H9 (cell line): Measurements from ENCODE around the gene MSI2. TPM values are rescaled to one million over a fixed set of nuclear protein-coding genes. Genes with fewer than 3 reads are reported as not detected.

Source experiments
- DNase-seq: peaks from one replicate; pipeline ENCODE4 v3.0.0-alpha.2; 2017
- H2AFZ ChIP-seq: one replicate; pipeline ENCODE4 v1.6.1; 2013; ENCODE audit warnings: mild to moderate bottlenecking, low read length, control low read depth, moderate library complexity
- H2AK5ac ChIP-seq: 2 replicates; pipeline ENCODE4 v1.6.1; 2013; ENCODE audit warnings: low read length, control low read depth, mixed read lengths; ENCODE audit not compliant: insufficient read length
- H2BK120ac ChIP-seq: one replicate; pipeline ENCODE4 v1.6.1; 2013; ENCODE audit warnings: low read depth, mild to moderate bottlenecking, low read length, control low read depth, inconsistent platforms; ENCODE audit not compliant: poor library complexity, severe bottlenecking
- H2BK12ac ChIP-seq: 2 replicates; pipeline ENCODE4 v1.6.1; 2013; ENCODE audit warnings: low read length, control low read depth, mixed read lengths, low read depth; ENCODE audit not compliant: insufficient read length
- H2BK15ac ChIP-seq: 2 replicates; pipeline ENCODE4 v1.6.1; 2013; ENCODE audit warnings: low read depth, low read length, control low read depth
- H2BK20ac ChIP-seq: one replicate; pipeline ENCODE4 v1.6.1; 2013; ENCODE audit warnings: low read depth, mild to moderate bottlenecking, low read length, control low read depth, inconsistent platforms; ENCODE audit not compliant: poor library complexity, severe bottlenecking
- H2BK5ac ChIP-seq: 2 replicates; pipeline ENCODE4 v1.6.1; 2013; ENCODE audit warnings: low read length, control low read depth, mixed read lengths; ENCODE audit not compliant: insufficient read length
- H3K14ac ChIP-seq: 2 replicates; pipeline ENCODE4 v1.6.1; 2013; ENCODE audit warnings: low read length, control low read depth; ENCODE audit not compliant: insufficient read depth
- H3K18ac ChIP-seq: 2 replicates; pipeline ENCODE4 v1.6.1; 2013; ENCODE audit warnings: low read depth, mild to moderate bottlenecking, mixed read lengths, low read length, control low read depth; ENCODE audit not compliant: insufficient read length
- H3K23ac ChIP-seq: 2 replicates; pipeline ENCODE4 v1.6.1; 2013; ENCODE audit warnings: low read length, control low read depth, mixed read lengths, low read depth; ENCODE audit not compliant: insufficient read length
- H3K23me2 ChIP-seq: 2 replicates; pipeline ENCODE4 v1.6.1; 2013; ENCODE audit warnings: low read depth, mild to moderate bottlenecking, mixed read lengths, low read length, control low read depth; ENCODE audit not compliant: insufficient read length, poor library complexity, severe bottlenecking
- H3K27ac ChIP-seq: 2 replicates; pipeline ENCODE4 v1.5.1; 2013; ENCODE audit warnings: low read length, control low read depth, mixed read lengths, low read depth; ENCODE audit not compliant: insufficient read length
- H3K27me3 ChIP-seq: 2 replicates; pipeline ENCODE4 v1.6.1; 2013; ENCODE audit warnings: low read length, control low read depth, inconsistent platforms; ENCODE audit not compliant: insufficient read depth
- H3K4ac ChIP-seq: 2 replicates; pipeline ENCODE4 v1.6.1; 2013; ENCODE audit warnings: low read depth, mild to moderate bottlenecking, control low read depth, inconsistent platforms, low read length, moderate library complexity
- H3K4me1 ChIP-seq: 2 replicates; pipeline ENCODE4 v1.6.1; 2013; ENCODE audit warnings: low read length, control low read depth, inconsistent platforms; ENCODE audit not compliant: insufficient read depth
- H3K4me2 ChIP-seq: 2 replicates; pipeline ENCODE4 v1.6.1; 2013; ENCODE audit warnings: low read length, control low read depth, mixed read lengths; ENCODE audit not compliant: insufficient read length, insufficient read depth
- H3K56ac ChIP-seq: 2 replicates; pipeline ENCODE4 v1.6.1; 2013; ENCODE audit warnings: low read depth, mild to moderate bottlenecking, mixed read lengths, low read length, control low read depth; ENCODE audit not compliant: insufficient read length
- H3K79me1 ChIP-seq: 2 replicates; pipeline ENCODE4 v1.6.1; 2013; ENCODE audit warnings: low read depth, mild to moderate bottlenecking, moderate library complexity, low read length, control low read depth, inconsistent platforms; ENCODE audit not compliant: insufficient read depth, poor library complexity, severe bottlenecking
- H3K79me2 ChIP-seq: 2 replicates; pipeline ENCODE4 v1.6.1; 2013; ENCODE audit warnings: low read length, control low read depth, inconsistent platforms; ENCODE audit not compliant: insufficient read depth
- H3K9ac ChIP-seq: 2 replicates; pipeline ENCODE4 v1.6.1; 2013; ENCODE audit warnings: low read length, control low read depth, mixed read lengths; ENCODE audit not compliant: insufficient read length; ENCODE audit errors: extremely low read depth
- H3K9me3 ChIP-seq: one replicate; pipeline ENCODE4 v1.6.1; 2013; ENCODE audit warnings: low read depth, low read length, inconsistent platforms; ENCODE audit not compliant: control insufficient read depth
- H3T11ph ChIP-seq: one replicate; pipeline ENCODE4 v1.6.1; 2013; ENCODE audit warnings: mild to moderate bottlenecking, low read length, control low read depth, inconsistent platforms
- H4K20me1 ChIP-seq: one replicate; pipeline ENCODE4 v1.6.1; 2013; ENCODE audit not compliant: control insufficient read depth, insufficient read length, insufficient read depth
- H4K5ac ChIP-seq: 2 replicates; pipeline ENCODE4 v1.6.1; 2013; ENCODE audit warnings: low read depth, mild to moderate bottlenecking, mixed read lengths, low read length, control low read depth; ENCODE audit not compliant: insufficient read length
- H4K8ac ChIP-seq: replicated peaks from 2 replicates; pipeline ENCODE4 v1.6.1; 2013; ENCODE audit warnings: low read length, control low read depth, mixed read lengths, low read depth; ENCODE audit not compliant: insufficient read length
- H4K91ac ChIP-seq: 2 replicates; pipeline ENCODE4 v1.6.1; 2013; ENCODE audit warnings: low read depth, mild to moderate bottlenecking, moderate library complexity, mixed read lengths, low read length, control low read depth; ENCODE audit not compliant: insufficient read length
- H3K27ac Mint-ChIP-seq, 3 experiments: 2 replicates in 2 of 3; 3 replicates in 1 of 3; pipeline ENCODE4 v1.8.0; 2020 to 2021; ENCODE audit warnings: mixed read lengths in 3 of 3, mild to moderate bottlenecking in 1 of 3, moderate library complexity in 1 of 3
- H3K27me3 Mint-ChIP-seq: 2 replicates; pipeline ENCODE4 v1.8.0; 2021; ENCODE audit warnings: low read depth, mild to moderate bottlenecking, moderate library complexity, mixed read lengths
- H3K36me3 Mint-ChIP-seq, 3 experiments: 2 replicates in 2 of 3; 3 replicates in 1 of 3; pipeline ENCODE4 v1.8.0; 2020 to 2021; ENCODE audit warnings: low read depth in 3 of 3, mixed read lengths in 3 of 3; ENCODE audit not compliant: insufficient read depth in 1 of 3
- H3K4me1 Mint-ChIP-seq, 2 experiments: 2 replicates each; pipeline ENCODE4 v1.8.0; 2020; ENCODE audit warnings: mixed read lengths in 2 of 2
- H3K4me3 Mint-ChIP-seq, 2 experiments: 2 replicates in 1 of 2; 3 replicates in 1 of 2; pipeline ENCODE4 v1.8.0; 2020 to 2021; ENCODE audit warnings: mild to moderate bottlenecking in 2 of 2, mixed read lengths in 2 of 2, moderate library complexity in 1 of 2
- H3K9me3 Mint-ChIP-seq, 2 experiments: 2 replicates in 1 of 2; 3 replicates in 1 of 2; pipeline ENCODE4 v1.8.0; 2020; ENCODE audit warnings: mild to moderate bottlenecking in 2 of 2, mixed read lengths in 2 of 2, moderate library complexity in 1 of 2
- CTCF ChIP-seq: fragments of 200-600 bp; sonication (generic); conservative IDR thresholded peaks from 3 replicates; pipeline ENCODE4 v1.8.0; 2021; ENCODE audit warnings: antibody characterized with exemption, mild to moderate bottlenecking
- WGBS: extraction: QIAGEN DNeasy Blood & Tissue Kit; methylation state at CpG from one replicate; pipeline ENCODE4 v1.1.7; 2013; ENCODE audit warnings: missing lambda C conversion rate, low lambda C conversion rate, mixed read lengths; ENCODE audit not compliant: insufficient read length; ENCODE audit errors: extremely low coverage; 5-methylcytosine and 5-hydroxymethylcytosine counted together
- total RNA-seq: library from RNA; stranded (reverse); gene quantifications from 2 replicates; pipeline ENCODE4 v1.2.1, GENCODE V29; 2021

MSI2 gene
- total RNA-seq, 1 experiment from 2014 or later: 98.5 TPM

DNA sequence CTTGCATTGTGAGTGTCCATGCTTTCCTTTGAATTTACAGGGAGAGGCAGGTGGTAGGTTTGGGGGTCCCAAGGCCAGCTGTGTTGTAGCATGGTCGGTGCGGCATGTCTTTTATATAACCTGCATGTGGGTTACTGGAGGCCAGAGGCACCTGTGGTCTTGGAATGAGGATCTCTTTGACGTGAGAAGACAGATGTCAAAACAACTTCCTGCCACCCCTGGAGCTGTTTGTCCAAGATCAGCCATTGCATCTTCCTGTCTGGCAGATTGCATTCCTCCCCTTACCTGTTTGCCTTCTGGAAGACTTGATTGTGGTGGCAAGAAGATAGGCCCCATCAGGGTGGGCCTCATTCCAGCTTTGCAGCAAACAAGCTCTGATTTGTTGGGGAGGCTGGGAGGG, 175.1 kb downstream of the MSI2 start:
- H4K8ac ChIP-seq: no peak overlapping the region
- H3K23me2 ChIP-seq: no peaks in the 10 kb centered on the region
- H2BK5ac ChIP-seq: no peak overlapping the region
- no peaks in the 10 kb centered on the region for H3K79me1 ChIP-seq
- H3K79me2 ChIP-seq: no peaks in the 10 kb centered on the region
- no peak overlapping the region for H3T11ph ChIP-seq
- no peak for DNase-seq
- H3K4me2 ChIP-seq: no peak overlapping the region
- H2BK20ac ChIP-seq: no peak overlapping the region
- no peak overlapping the region for H3K23ac ChIP-seq
- peaks cover 12% of the 10 kb centered on the region for H3K4me1 ChIP-seq
- H3K9ac ChIP-seq: no peak overlapping the region
- no peak overlapping the region for H4K91ac ChIP-seq
- H2BK15ac ChIP-seq: no peak overlapping the region
- no peak for TF ChIP-seq CTCF
- H2AK5ac ChIP-seq: no peak overlapping the region
- H3K56ac ChIP-seq: no peak overlapping the region
- no peak overlapping the region for H3K4ac ChIP-seq
- no peak overlapping the region for H4K5ac ChIP-seq
- no CpG with 5 or more reads among the region's 3 CpGs for WGBS
- H3K4me3 Mint-ChIP-seq: no peak overlapping the region
- no peak overlapping the region for H2AFZ ChIP-seq
- no peak overlapping the region for H3K18ac ChIP-seq
- H3K27ac ChIP-seq: no peak overlapping the region
- peaks cover 35 to 37% of the 10 kb centered on the region in 2 experiments for H3K4me1 Mint-ChIP-seq
- no peaks in the 10 kb centered on the region for H3K36me3 Mint-ChIP-seq
- H3K27me3 ChIP-seq: no peaks in the 10 kb centered on the region
- H3K9me3 Mint-ChIP-seq: no peaks in the 10 kb centered on the region
- no peaks in the 10 kb centered on the region for H4K20me1 ChIP-seq
- H3K27me3 Mint-ChIP-seq: no peaks in the 10 kb centered on the region
- H2BK12ac ChIP-seq: no peak overlapping the region
- H3K9me3 ChIP-seq: no peaks in the 10 kb centered on the region
- no peak overlapping the region for H2BK120ac ChIP-seq
- no peak overlapping the region; a peak in 1 of 7 replicates for H3K27ac Mint-ChIP-seq
- H3K14ac ChIP-seq: no peak overlapping the region; the same call in 1 of the 2 replicates
